ENCODE data around the gene OLFM4. TPM values are rescaled to one million over a fixed set of nuclear protein-coding genes. Genes with fewer than 3 reads are reported as not detected.

Gene OLFM4
- total and polyA plus RNA-seq, 2 donors (not counting 3 experiments of a cell fraction or from before 2014, with no cell fraction given) = not detected

GRCh38 chr13:53005626-53006025 is 23.0 kb upstream of the OLFM4 start:
- CTCF ChIA-PET = no interaction called here

More at GRCh38 chr13:53005626-53006025, 23.0 kb upstream of the OLFM4 start:
- no peak overlapping the region for H3K9ac ChIP-seq (replicated peaks; ENCODE audit: extremely low read depth, insufficient read depth, low read length)
- H4K20me1 ChIP-seq (replicated peaks; ENCODE audit: control insufficient read depth, extremely low read depth, insufficient read depth, low read length) = no peaks in the 10 kb centered on the region
- no peak overlapping the region for H2AFZ ChIP-seq (ENCODE audit: low read depth, low read length)
- H3K27me3 ChIP-seq (ENCODE audit: control insufficient read depth in 2 of 2, insufficient read depth in 2 of 2, low read length in 2 of 2) = no peaks in the 10 kb centered on the region
- dilution Hi-C loops (cut with MboI; ENCODE audit: extremely low pct_ligation_motif_present, low sequenced_read_pairs) = no loop called here
- DNase-seq (ENCODE audit: low read depth, low spot score) = no peak
- intact Hi-C loops (cut with micrococcal nuclease) = no loop called here
- no peak for FAIRE-seq
- H3K4me1 ChIP-seq (ENCODE audit: control insufficient read depth, extremely low read depth, insufficient read depth, low read length) = no peaks in the 10 kb centered on the region
- no peaks in the 10 kb centered on the region for H3K9me1 ChIP-seq (replicated peaks; ENCODE audit: control insufficient read depth, extremely low read depth, insufficient read depth, low read length)
- no peaks in the 10 kb centered on the region for H3K36me3 ChIP-seq (ENCODE audit: control insufficient read depth in 2 of 2, extremely low read depth in 1 of 2, insufficient read depth in 2 of 2, low read length in 2 of 2)
- no peaks in the 10 kb centered on the region for H3K79me2 ChIP-seq (ENCODE audit: control insufficient read depth, insufficient read depth, low read length)
- POLR2A ChIA-PET = no interaction called here
- TF ChIP-seq MAX (IDR thresholded peaks at IDR 0.05; ENCODE audit: insufficient read depth, insufficient read length) (no peak), FOS (IDR thresholded peaks at IDR 0.05; ENCODE audit: borderline replicate concordance, insufficient read depth, low read length) (no peak), POLR2A (IDR thresholded peaks at IDR 0.05; ENCODE audit: low read depth, low read length) (no peak), JUN (IDR thresholded peaks at IDR 0.05; ENCODE audit: borderline replicate concordance, insufficient read depth, insufficient read length, low read depth) (no peak), MYC (IDR thresholded peaks at IDR 0.05; ENCODE audit: low read depth, low read length) (no peak), CTCF (IDR thresholded peaks at IDR 0.05; ENCODE audit: extremely low read depth in 1 of 2, insufficient read depth in 1 of 2, low read depth in 1 of 2, low read length in 2 of 2) (no peak), GATA2 (IDR thresholded peaks at IDR 0.05; ENCODE audit: insufficient read depth, insufficient read length, low read depth, low read length) (no peak), EZH2 (IDR thresholded peaks at IDR 0.05; ENCODE audit: borderline replicate concordance, low read depth, low read length, severe bottlenecking) (no peak), POLR2AphosphoS5 (IDR thresholded peaks at IDR 0.05; ENCODE audit: insufficient read depth, low read depth, low read length) (no peak)
- BruUV-seq (replicated peaks) = no TSS peak
- H3K4me3 ChIP-seq (replicated peaks in 1 of 3; ENCODE audit: insufficient read depth in 1 of 3, low read depth in 1 of 3, low read length in 3 of 3) = no peak overlapping the region
- no peak overlapping the region for H3K4me2 ChIP-seq (ENCODE audit: insufficient read depth, low read length)
- H3K9me3 ChIP-seq (replicated peaks; ENCODE audit: control insufficient read depth, insufficient read depth, low read length) = peaks cover 4% of the 10 kb centered on the region
- H3K27ac ChIP-seq (ENCODE audit: insufficient read depth, low read depth, low read length) = no peak overlapping the region

Measured in endothelial cell of umbilical vein (primary cell).